K562 (cell line): ENCODE results near the gene SCGB3A2. TPM values are rescaled to one million over a fixed set of nuclear protein-coding genes. Genes with fewer than 3 reads are reported as not detected.

Source experiments
- ATAC-seq: fragments of 200-7000 bp; cut with Tn5 transposase; 3 replicates; pipeline ENCODE4 v1.9.1; 2020; ENCODE audit warnings: moderate library complexity
- BruUV-seq: library from RNA; stranded (reverse); fragments of 400-500 nt; replicated peaks from 2 replicates; lab custom pipeline; 2021; lab: Mats Ljungman, UMichigan
- CTCF ChIA-PET: fragments of 300-600 bp; formaldehyde crosslinking; extraction: SDS; loops from one replicate; lab custom pipeline; 2021; ENCODE audit warnings: low intra/inter-chr PET ratio; lab: Yijun Ruan, JAX
- POLR2A ChIA-PET: fragments of 300-600, 350-650 bp; sonication (Branson Sonifier 250); formaldehyde crosslinking; extraction: SDS; loops from one replicate; lab custom pipeline; 2021; ENCODE audit warnings: antibody characterized with exemption, inconsistent platforms; lab: Yijun Ruan, JAX
- DNase-seq, 4 experiments: peaks; one replicate each; pipeline versions ENCODE4 v3.0.0 to v3.0.0-alpha.2; 2011 to 2018; ENCODE audit warnings: low spot score in 3 of 4, mixed read lengths in 3 of 4; ENCODE audit errors: extremely low read depth in 1 of 4
- FAIRE-seq: peaks from 2 replicates; lab custom pipeline; 2011; peaks lifted over from hg19 to GRCh38; lab: Jason Lieb, UNC
- H2AFZ ChIP-seq: 2 replicates; pipeline ENCODE4 v1.6.0; 2011; ENCODE audit warnings: low read depth, low read length, control low read depth, inconsistent platforms
- H3K27ac ChIP-seq: fragments of 200-600 bp; 3 replicates; pipeline ENCODE4 v1.8.0; 2011; ENCODE audit warnings: low read depth, mild to moderate bottlenecking, control low read depth, inconsistent platforms, low read length, moderate library complexity, mixed read lengths; ENCODE audit errors: extremely low read depth
- H3K27me3 ChIP-seq, 2 experiments: fragments of 300-600 bp in 1 of 2; 2 replicates in 1 of 2; 3 replicates in 1 of 2; pipeline versions ENCODE4 v1.6.0 to v1.8.0; 2011; ENCODE audit warnings: inconsistent platforms in 2 of 2, low read length in 2 of 2, mild to moderate bottlenecking in 1 of 2, mixed read lengths in 1 of 2, moderate library complexity in 1 of 2; ENCODE audit not compliant: control insufficient read depth in 2 of 2, insufficient read depth in 2 of 2
- H3K36me3 ChIP-seq: fragments of 300-600 bp; 3 replicates; pipeline ENCODE4 v1.8.0; 2011; ENCODE audit warnings: mild to moderate bottlenecking, low read length, inconsistent platforms; ENCODE audit not compliant: control insufficient read depth, insufficient read depth
- H3K4me1 ChIP-seq, 2 experiments: fragments of 200-600 bp in 1 of 2; replicated peaks in 1 of 2; 2 replicates in 1 of 2; 3 replicates in 1 of 2; pipeline versions ENCODE4 v1.5.1 to v1.8.0; 2011; ENCODE audit warnings: inconsistent platforms in 2 of 2, low read length in 2 of 2, mild to moderate bottlenecking in 1 of 2, mixed read lengths in 1 of 2, moderate library complexity in 1 of 2; ENCODE audit not compliant: control insufficient read depth in 2 of 2, insufficient read depth in 2 of 2
- H3K4me2 ChIP-seq: 2 replicates; pipeline ENCODE4 v1.6.1; 2011; ENCODE audit warnings: low read length, control low read depth, inconsistent platforms, mixed read lengths; ENCODE audit not compliant: insufficient read depth
- H3K4me3 ChIP-seq: fragments of 200-600 bp; sonication (generic), shearing (Covaris generic); 2 replicates; pipeline ENCODE4 v1.5.1; 2016; ENCODE audit warnings: control low read depth, inconsistent platforms
- H3K79me2 ChIP-seq: fragments of 200-600 bp; 3 replicates; pipeline ENCODE4 v1.8.0; 2011; ENCODE audit warnings: low read length, inconsistent platforms; ENCODE audit not compliant: control insufficient read depth, insufficient read depth
- H3K9ac ChIP-seq, 2 experiments: 2 replicates each; pipeline versions ENCODE4 v1.6.0 to v1.6.1; 2011; ENCODE audit warnings: low read depth in 2 of 2, low read length in 2 of 2, control low read depth in 1 of 2, inconsistent platforms in 1 of 2, mild to moderate bottlenecking in 1 of 2, mixed read lengths in 1 of 2; ENCODE audit not compliant: insufficient read depth in 1 of 2
- H3K9me1 ChIP-seq: one replicate; pipeline ENCODE4 v1.6.0; 2011; ENCODE audit warnings: inconsistent platforms, mild to moderate bottlenecking, low read length, moderate library complexity; ENCODE audit not compliant: control insufficient read depth, insufficient read depth
- H3K9me3 ChIP-seq: replicated peaks from 2 replicates; pipeline ENCODE4 v1.5.1; 2011; ENCODE audit warnings: low read depth, low read length, inconsistent platforms; ENCODE audit not compliant: control insufficient read depth, insufficient read depth
- H4K20me1 ChIP-seq: replicated peaks from 2 replicates; pipeline ENCODE4 v1.6.1; 2011; ENCODE audit warnings: low read length, inconsistent platforms, mixed read lengths; ENCODE audit not compliant: control insufficient read depth, insufficient read depth
- AFF1 ChIP-seq, 2 experiments: fragments of 450-650 bp; IDR thresholded peaks; 2 replicates each; pipeline ENCODE4 v1.6.1; 2018; ENCODE audit warnings: mild to moderate bottlenecking in 2 of 2, low read depth in 1 of 2; ENCODE audit not compliant: partially characterized antibody in 2 of 2
- ATF4 ChIP-seq: fragments of 450-650 bp; formaldehyde crosslinking; IDR thresholded peaks from 2 replicates; pipeline ENCODE4 v1.4.0; 2022; ENCODE audit warnings: mild to moderate bottlenecking, moderate library complexity
- CBX5 ChIP-seq: IDR thresholded peaks from 2 replicates; pipeline ENCODE4 v1.6.1; 2014; ENCODE audit warnings: low read depth, borderline replicate concordance
- CEBPG ChIP-seq, 3 experiments: fragments of 200-800 bp in 1 of 3; sonication (Bioruptor generic) in 1 of 3; sonication (generic) in 1 of 3; formaldehyde crosslinking in 1 of 3; IDR thresholded peaks in 2 of 3; conservative IDR thresholded peaks in 1 of 3; 2 replicates each; pipeline versions ENCODE4 v1.6.1 to v1.8.0; 2016 to 2022; ENCODE audit warnings: missing compliant biosample characterization in 2 of 3, missing genetic modification characterization in 2 of 3, mild to moderate bottlenecking in 1 of 3, missing genetic modification reagents in 1 of 3
- THAP12 ChIP-seq: fragments of 250-450 bp; sonication (Bioruptor Pico); IDR thresholded peaks from 2 replicates; pipeline ENCODE4 v1.9.0; 2021; ENCODE audit warnings: mild to moderate bottlenecking, inconsistent platforms
- WGBS: fragments of 100-300 bp; shearing (Covaris generic); methylation state at CpG from one replicate; pipeline ENCODE4 v1.1.6; 2016; ENCODE audit warnings: low coverage, mixed read lengths; ENCODE audit not compliant: insufficient coverage; ENCODE audit errors: missing lambda C conversion rate; 5-methylcytosine and 5-hydroxymethylcytosine counted together
- in situ Hi-C: fragments of 300-500 bp; cut with MboI; formaldehyde crosslinking; loops from 4 replicates; pipeline ENCODE4 v1.15.0; 2018; ENCODE audit warnings: inconsistent platforms, mixed read lengths
- intact Hi-C: fragments of 100-400 bp; cut with micrococcal nuclease; formaldehyde crosslinking; loops from 2 replicates; pipeline ENCODE4 v1.14.2; 2022
- polyA plus RNA-seq, 8 experiments: library from polyadenylated mRNA; depleted of rRNA in 4 of 8; stranded (reverse) in 5 of 8; unstranded in 3 of 8; fragments of >200 nt; fragmentation: Nextera tagmentation in 2 of 8; fragmentation: Illumina TruSeq in 1 of 8; extraction: Ambion mirVana in 2 of 8; extraction: Trizol in 1 of 8; gene quantifications; 2 replicates each; pipeline versions ENCODE4 v1.2.1 to v1.2.3, GENCODE V29; 2011 to 2014; ENCODE audit warnings: inconsistent platforms in 1 of 8, missing spikeins in 1 of 8
- total RNA-seq, 7 experiments: library from RNA; depleted of rRNA in 6 of 7; stranded (reverse); fragments of >200 nt in 6 of 7; fragmentation: Illumina TruSeq in 2 of 7; extraction: Trizol in 2 of 7; gene quantifications; 2 replicates each; pipeline versions ENCODE4 v1.2.1 to v1.2.3, GENCODE V29; 2011 to 2021; ENCODE audit warnings: low replicate concordance in 1 of 7

SCGB3A2 gene
- total and polyA plus RNA-seq, 9 of the 15 experiments (the other 6 are each of a cell fraction or from before 2014, with no cell fraction given): 0.35 TPM; not detected in 8

- no peak for FAIRE-seq
- CTCF ChIA-PET: no interaction called here
- intact Hi-C loops (no loop called here), in situ Hi-C loops (no loop called here)
- 0% methylated on average over 3 of the region's 3 CpGs for WGBS
- Histone ChIP-seq H3K27ac (no peak overlapping the region), H3K4me3 (no peak overlapping the region), H3K9me1 (no peaks in the 10 kb centered on the region), H3K27me3 (no peaks in the 10 kb centered on the region), H3K79me2 (no peaks in the 10 kb centered on the region), H3K9ac (no peak overlapping the region), H3K9me3 (no peaks in the 10 kb centered on the region), H3K4me2 (no peak overlapping the region), H3K4me1 (no peaks in the 10 kb centered on the region), H2AFZ (no peak overlapping the region), H4K20me1 (no peaks in the 10 kb centered on the region), H3K36me3 (no peaks in the 10 kb centered on the region)
- ATAC-seq: no peak
- POLR2A ChIA-PET: no interaction called here
- BruUV-seq: no TSS peak
- no peak for DNase-seq
- no peak for TF ChIP-seq CEBPG (CRISPR knock-in tag; IDR thresholded peaks at IDR 0.05)
- TF ChIP-seq CEBPG (tag; conservative IDR thresholded peaks at IDR 0.05 in 1 of 2, IDR thresholded peaks at IDR 0.05 in 1 of 2): peak; percentile 25 to 58; a peak in 2 of 4 replicates
- no peak for TF ChIP-seq AFF1 (IDR thresholded peaks at IDR 0.05; ENCODE audit: low read depth in 1 of 2, partially characterized antibody in 2 of 2)
- TF ChIP-seq CBX5: no peak
- no peak for TF ChIP-seq THAP12
- peak; percentile 66 for TF ChIP-seq ATF4 (CRISPR knock-in tag)
Observed at GRCh38 chr5:147836439-147836838, 42.1 kb upstream of the SCGB3A2 start.
